BE2C (cell line): ENCODE data around the gene RMI2.
"Not testable (repeated sequence)": the region's sequence is repeated elsewhere in the genome, so short reads cannot be mapped to it uniquely, and the experiment has no call there.

Experiments used
- DNase-seq: peaks from one replicate; pipeline ENCODE4 v3.0.0-alpha.2; 2020
- H3K27me3 ChIP-seq: fragments of 250-450 bp; sonication (Bioruptor Pico); 2 replicates; pipeline ENCODE4 v1.5.1; 2020; ENCODE audit warnings: mild to moderate bottlenecking
- H3K36me3 ChIP-seq: fragments of 250-450 bp; sonication (Bioruptor Pico); 2 replicates; pipeline ENCODE4 v1.5.1; 2020; ENCODE audit warnings: mild to moderate bottlenecking
- H3K4me1 ChIP-seq: fragments of 250-450 bp; sonication (Bioruptor Pico); 2 replicates; pipeline ENCODE4 v1.5.1; 2020
- H3K4me3 ChIP-seq: 2 replicates; pipeline ENCODE4 v1.5.1; 2011; ENCODE audit warnings: low read depth, low read length
- H3K9me3 ChIP-seq: fragments of 250-450 bp; sonication (Bioruptor Pico); 2 replicates; pipeline ENCODE4 v1.5.1; 2020
- TF ChIP-seq, protein P1 (sequence below): IDR thresholded peaks from 2 replicates; pipeline ENCODE4 v1.5.1; 2012; ENCODE audit warnings: mild to moderate bottlenecking, low read depth, low read length

The RMI2 gene

GRCh38 chr16:11298143-11298900 is 46.9 kb upstream of the RMI2 start:
- TF ChIP-seq, protein P1, sequence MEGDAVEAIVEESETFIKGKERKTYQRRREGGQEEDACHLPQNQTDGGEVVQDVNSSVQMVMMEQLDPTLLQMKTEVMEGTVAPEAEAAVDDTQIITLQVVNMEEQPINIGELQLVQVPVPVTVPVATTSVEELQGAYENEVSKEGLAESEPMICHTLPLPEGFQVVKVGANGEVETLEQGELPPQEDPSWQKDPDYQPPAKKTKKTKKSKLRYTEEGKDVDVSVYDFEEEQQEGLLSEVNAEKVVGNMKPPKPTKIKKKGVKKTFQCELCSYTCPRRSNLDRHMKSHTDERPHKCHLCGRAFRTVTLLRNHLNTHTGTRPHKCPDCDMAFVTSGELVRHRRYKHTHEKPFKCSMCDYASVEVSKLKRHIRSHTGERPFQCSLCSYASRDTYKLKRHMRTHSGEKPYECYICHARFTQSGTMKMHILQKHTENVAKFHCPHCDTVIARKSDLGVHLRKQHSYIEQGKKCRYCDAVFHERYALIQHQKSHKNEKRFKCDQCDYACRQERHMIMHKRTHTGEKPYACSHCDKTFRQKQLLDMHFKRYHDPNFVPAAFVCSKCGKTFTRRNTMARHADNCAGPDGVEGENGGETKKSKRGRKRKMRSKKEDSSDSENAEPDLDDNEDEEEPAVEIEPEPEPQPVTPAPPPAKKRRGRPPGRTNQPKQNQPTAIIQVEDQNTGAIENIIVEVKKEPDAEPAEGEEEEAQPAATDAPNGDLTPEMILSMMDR = no peak
- no peaks in the 10 kb centered on the region for H3K27me3 ChIP-seq
- no peaks in the 10 kb centered on the region for H3K9me3 ChIP-seq
- H3K4me3 ChIP-seq = no peak overlapping the region
- DNase-seq = no peak
- no peaks in the 10 kb centered on the region for H3K36me3 ChIP-seq
- peaks cover 8% of the 10 kb centered on the region for H3K4me1 ChIP-seq

DNA sequence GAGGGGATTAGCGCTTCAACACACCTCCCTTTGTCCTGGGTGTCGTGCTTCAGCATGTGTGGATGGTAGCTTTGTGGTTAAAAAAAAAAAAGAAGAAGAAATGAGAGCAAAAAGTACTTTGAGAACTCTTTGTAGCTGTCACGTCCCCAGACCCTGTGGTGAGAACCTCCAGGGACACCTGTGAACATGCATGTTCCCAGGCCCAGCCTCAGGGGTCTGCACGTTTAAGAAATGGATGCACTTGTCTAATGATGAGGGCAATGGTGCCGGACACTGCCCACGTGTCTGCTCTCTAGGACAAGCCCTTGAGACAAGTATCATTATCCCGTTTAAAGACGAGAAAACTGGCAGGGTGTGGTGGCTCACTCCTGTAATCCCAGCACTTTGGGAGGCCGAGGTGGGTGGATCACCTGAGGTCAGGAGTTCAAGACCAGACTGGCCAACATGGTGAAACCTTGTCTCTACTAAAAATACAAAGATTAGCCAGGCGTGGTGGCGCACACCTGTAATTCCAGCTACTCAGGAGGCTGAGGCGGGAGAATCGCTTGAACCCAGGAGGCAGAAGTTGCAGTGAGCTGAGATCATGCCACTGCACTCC is 46.2 kb upstream of the RMI2 start:
- H3K4me1 ChIP-seq = peaks cover 12% of the 10 kb centered on the region
- H3K9me3 ChIP-seq, H3K36me3 ChIP-seq, H3K27me3 ChIP-seq, DNase-seq, H3K4me3 ChIP-seq: not testable (repeated sequence)

- TF ChIP-seq, protein P1 = no peak
- no peak for DNase-seq
- no peaks in the 10 kb centered on the region for H3K36me3 ChIP-seq
- no peak overlapping the region for H3K4me3 ChIP-seq
- no peaks in the 10 kb centered on the region for H3K9me3 ChIP-seq
- no peaks in the 10 kb centered on the region for H3K27me3 ChIP-seq
- H3K4me1 ChIP-seq = peaks cover 12% of the 10 kb centered on the region
These were observed 45.2 kb upstream of the RMI2 start for GRCh38 chr16:11299865-11300559.

- TF ChIP-seq, protein P1 = no peak
- no peak overlapping the region for H3K4me3 ChIP-seq
- H3K27me3 ChIP-seq = no peaks in the 10 kb centered on the region
- H3K4me1 ChIP-seq = peaks cover 12% of the 10 kb centered on the region
- no peak for DNase-seq
- H3K36me3 ChIP-seq = no peaks in the 10 kb centered on the region
- no peaks in the 10 kb centered on the region for H3K9me3 ChIP-seq
These were observed 44.7 kb upstream of the RMI2 start for GRCh38 chr16:11300560-11300892.

GRCh38 chr16:11301645-11302501 is 43.4 kb upstream of the RMI2 start:
- H3K4me1 ChIP-seq = peaks cover 12% of the 10 kb centered on the region
- H3K9me3 ChIP-seq = no peaks in the 10 kb centered on the region
- no peaks in the 10 kb centered on the region for H3K36me3 ChIP-seq
- no peak for DNase-seq
- TF ChIP-seq, protein P1 = no peak
- no peaks in the 10 kb centered on the region for H3K27me3 ChIP-seq
- no peak overlapping the region for H3K4me3 ChIP-seq

DNA sequence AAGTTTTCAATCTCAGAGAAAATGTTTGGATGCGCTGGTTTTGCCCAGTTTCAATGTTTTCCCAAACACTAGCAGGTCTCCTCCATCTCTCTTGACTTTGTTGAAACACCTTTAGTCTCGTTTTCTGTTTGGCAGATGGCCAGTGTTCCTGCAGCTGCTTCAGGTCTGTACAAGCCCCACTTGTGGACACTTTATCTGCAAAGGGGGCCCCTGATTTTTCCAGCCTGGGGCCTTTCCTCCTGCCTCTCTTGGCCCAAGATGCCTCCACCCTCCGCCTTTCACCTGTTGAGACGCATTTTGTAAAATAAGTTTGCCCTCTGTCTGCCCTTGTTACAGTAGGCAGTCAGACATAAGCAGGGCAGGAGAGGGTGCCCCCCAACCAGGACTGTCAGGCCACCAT is 42.3 kb upstream of the RMI2 start:
- no peak overlapping the region; the same call in 1 of the 2 replicates for H3K4me3 ChIP-seq
- H3K4me1 ChIP-seq = peaks cover 7% of the 10 kb centered on the region
- DNase-seq = no peak
- TF ChIP-seq, protein P1 = no peak
- no peaks in the 10 kb centered on the region for H3K36me3 ChIP-seq
- H3K27me3 ChIP-seq = no peaks in the 10 kb centered on the region
- no peaks in the 10 kb centered on the region for H3K9me3 ChIP-seq
